ENCODE measurements around the gene DUOXA1. TPM values are rescaled to one million over a fixed set of nuclear protein-coding genes. Genes with fewer than 3 reads are reported as not detected.
"Not testable (repeated sequence)": the region's sequence is repeated elsewhere in the genome, so short reads cannot be mapped to it uniquely, and the experiment has no call there.

DUOXA1 gene
- total RNA-seq, 1 donor from 2014 or later = 10.6 TPM

DNA sequence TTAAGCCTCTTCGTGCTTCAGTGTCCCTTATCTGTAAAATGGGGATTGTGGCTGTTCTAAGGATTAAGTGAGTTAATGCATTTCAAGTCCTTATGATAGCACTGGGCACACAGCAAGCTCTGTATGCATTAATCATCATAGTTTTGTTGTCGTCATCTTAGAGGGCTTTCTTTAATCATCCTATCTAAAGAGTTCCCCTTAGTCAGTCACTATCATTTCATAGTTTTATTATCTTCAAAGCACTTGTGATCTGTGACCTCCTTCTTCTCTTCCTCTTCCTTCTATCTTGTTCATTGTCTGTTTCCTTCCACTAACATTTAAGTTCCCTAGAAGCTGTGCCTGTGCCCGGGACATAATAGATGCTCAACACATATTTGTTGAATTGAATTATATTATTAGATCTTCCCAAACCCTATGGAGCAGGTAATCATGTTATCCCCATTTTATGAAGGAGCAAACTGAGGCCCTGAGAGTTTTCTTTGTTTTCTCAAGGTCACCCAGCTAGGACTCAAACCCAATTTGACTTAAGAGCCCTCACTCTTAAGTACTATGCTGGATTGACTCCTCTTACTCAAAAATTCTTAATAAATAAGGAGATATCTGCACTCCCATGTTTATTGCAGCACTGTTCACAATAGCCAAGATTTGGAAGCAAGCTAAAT lies 39.8 kb downstream of the DUOXA1 start:
- DNase-seq (ENCODE audit: low spot score) = no peak

DNA sequence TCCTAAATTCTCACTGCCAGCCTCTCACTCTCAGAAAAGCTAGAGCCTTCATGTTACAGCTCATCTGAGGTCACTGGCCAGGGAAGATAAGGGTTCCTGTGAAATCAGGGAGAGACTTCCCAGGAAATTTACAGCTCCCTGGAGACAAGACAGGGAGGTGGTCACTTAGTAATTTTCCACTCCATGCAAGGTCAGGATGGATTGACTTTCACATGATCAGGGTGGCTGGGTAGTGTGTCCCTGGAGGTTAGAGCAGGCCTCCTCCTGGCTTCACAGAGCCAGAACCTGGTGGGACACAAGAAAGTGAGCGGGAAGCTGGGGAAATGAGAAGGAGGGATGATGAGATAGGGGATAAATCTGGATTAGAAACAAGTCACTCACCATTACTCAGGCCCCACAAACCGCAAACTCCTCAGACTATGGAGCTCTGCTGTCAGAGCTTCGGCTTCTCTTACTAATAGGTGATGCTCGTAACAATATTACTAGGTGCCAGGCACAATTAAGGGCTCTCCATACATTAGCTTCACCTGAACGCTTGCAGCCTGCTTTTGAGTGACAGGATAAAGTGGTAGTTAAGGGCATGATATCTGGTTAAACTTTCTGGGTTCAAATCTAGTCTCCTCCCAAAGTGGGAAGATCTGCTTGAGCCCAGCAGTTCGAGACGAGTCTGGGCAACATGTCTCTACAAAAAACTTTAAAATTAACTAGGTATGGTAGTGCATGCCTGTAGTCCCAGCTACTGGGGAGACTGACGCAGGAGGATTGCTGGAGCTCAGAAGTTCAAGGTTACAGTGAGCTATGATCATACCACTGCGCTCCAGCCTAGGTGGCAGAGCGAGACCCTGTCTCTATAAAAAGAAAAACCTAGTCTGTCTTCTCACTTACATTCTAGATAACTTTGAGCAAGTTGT lies 40.6 kb downstream of the DUOXA1 start:
- no peak for DNase-seq (ENCODE audit: low spot score)

DNA sequence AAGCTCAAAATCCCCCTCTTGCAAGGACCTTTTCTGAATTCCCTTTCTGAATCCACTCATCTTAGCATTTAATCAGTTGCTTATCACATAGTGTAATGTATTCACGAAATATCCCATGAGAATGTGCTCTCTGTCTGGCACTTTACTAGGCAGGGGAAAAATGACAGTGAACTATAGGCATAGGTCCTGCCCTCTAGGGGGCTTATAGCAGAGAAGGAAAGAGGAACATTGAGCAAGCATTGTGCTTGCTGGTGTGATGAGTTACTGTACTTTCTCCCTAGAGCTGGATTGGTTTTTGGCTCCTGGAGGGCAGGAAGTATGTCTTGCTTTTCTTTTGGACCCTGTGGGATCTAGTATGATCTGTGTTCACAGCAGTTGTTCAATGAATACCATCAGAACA lies 42.2 kb downstream of the DUOXA1 start:
- no peak for DNase-seq (ENCODE audit: low spot score)

DNA sequence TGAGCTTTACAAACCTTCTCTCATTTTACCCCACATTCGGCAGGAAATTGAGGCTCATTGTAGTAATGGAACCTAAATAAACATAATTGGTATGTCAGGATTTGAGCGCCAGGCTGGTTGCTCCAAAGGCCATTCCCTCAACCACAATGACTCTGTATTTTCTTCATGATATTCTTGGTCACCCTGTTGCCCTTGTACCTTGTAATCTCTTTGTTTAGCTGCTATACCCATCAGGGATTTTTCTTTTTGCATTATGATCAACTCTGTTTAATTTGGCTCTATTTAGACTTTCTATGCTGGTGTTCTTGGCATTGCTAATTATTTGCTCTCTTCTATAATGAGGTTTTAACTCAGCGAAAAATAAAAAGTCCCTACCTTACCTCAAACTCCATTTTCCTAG lies 45.5 kb downstream of the DUOXA1 start:
- DNase-seq (ENCODE audit: low spot score) = no peak

DNA sequence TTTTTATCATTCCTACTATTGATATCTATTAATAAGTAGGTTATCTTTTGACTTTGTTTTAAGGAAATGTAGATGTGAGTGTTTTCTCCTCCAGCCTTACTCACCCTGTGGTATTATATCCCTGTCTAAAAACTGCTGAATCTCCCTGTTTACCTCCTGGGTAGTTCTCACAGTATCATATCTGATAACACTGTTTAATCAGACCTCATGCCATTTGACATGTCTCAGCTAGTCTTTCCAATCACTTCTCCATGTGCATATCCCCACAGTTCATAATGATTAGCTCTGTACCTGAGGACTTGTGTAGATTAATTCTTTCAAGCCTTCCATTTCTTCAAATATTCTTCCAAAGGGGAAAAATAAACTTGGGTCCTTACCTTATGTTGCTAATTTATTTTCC lies 46.5 kb downstream of the DUOXA1 start:
- DNase-seq (ENCODE audit: low spot score) = no peak

DNA sequence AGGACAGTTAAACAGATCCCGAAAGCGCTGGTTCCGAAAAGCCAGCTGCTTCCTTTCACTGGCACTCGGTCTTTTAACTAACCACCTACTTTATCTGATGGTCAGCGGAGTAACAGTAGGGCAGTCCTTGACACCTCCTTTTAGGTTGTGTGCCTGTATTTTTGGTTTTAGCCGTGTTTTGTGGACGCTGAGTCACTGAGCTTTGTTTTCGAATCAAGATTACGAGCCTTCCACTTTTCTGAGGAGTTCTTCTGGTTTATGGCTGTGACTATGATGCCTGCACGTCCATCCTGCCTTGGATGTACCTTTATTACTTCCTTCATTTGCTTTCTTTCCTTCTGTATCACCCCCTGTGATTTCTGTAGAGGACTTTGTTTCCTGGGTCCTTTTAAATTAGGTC lies 47.3 kb downstream of the DUOXA1 start:
- DNase-seq (ENCODE audit: low spot score) = not testable (repeated sequence)

DNA sequence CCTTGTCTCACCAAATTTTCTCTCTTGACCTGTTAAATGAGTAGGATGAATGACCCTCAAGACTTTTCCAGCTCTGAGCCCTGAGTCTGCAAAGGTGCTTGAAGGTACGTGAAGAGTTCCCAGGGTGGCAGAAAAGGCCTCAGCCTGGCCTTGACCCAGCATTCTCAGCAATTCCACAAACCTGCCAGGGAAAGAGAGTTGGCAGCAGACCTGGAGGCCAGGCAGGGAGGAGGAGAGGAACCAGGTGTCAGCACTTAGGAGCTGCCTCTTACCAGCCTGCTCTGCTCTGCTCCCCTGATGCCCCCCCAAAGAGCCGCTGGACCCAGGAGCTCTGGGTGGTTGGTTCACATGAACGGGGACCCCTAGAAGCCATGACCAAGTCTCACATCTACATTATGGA lies 49.1 kb downstream of the DUOXA1 start:
- not testable (repeated sequence) for DNase-seq (ENCODE audit: low spot score)

DNA sequence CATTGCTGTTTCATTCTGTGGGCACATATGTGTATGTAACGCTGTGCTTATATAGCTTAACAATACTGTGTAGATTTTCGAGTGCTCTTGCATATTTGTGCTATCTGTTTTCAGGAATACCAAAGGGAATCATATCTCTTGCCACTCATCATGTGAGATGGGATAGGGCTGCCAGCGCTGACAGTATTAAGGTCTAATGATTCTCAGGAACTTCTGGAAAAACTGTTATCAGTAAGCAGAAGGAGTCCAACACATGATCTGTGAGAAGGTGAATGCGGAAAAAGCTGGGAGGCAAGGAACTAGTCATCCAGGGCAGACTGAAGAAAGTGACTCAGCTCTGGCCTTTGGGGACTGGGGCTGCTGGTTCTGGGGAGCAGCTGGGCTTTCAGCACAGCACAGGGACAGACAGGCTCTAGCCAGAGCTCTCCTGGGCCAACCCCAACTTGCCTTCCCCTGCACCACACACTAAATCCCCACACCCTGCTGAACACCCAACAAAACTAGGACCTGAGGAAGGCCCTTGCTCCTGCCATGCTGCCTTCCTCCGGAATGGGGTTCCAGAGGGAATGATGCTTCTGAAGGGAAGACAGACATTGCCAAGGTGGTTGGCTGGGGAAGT lies 49.9 kb downstream of the DUOXA1 start:
- peak; percentile 44 for DNase-seq (ENCODE audit: low spot score)

DNA sequence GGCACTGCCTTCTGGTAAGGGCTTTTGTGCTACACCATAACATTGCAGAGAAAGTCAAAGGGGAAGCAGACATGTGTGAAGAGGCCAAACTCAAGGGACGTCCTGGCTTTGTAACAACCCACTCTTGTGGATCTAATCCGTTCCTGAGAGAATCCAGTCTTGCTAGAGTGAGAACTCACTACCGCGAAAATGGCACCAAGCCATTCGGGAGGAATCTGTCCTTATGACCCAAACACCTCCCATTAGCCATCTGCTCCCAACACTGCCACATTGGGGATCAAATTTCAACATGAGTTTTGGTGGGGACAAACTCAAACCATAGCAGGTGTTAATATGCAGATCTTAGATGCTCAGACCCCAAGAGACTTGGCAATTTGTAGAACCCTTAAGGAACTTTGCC lies 50.5 kb downstream of the DUOXA1 start:
- DNase-seq (ENCODE audit: low spot score) = not testable (repeated sequence)

DNA sequence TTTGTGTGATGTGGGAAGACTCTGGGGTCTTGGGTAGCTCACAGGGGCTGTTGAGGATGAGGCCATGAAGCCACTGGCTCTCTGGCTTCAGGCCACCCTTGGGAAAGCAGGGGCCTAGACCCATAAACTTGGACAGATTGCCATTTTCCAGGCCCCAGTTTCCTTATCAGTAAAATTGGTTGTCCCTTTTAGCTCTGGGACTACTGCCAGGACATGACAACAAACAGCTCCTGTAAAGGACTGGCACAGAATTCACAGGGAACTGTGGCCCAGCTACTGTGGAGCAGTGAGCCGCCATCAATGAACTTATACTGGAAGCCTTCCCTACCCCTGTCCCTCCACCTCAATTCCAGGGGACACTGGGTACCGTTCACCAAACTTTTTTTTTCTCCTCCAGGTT lies 52.3 kb downstream of the DUOXA1 start:
- DNase-seq (ENCODE audit: low spot score) = peak; percentile 46

DNA sequence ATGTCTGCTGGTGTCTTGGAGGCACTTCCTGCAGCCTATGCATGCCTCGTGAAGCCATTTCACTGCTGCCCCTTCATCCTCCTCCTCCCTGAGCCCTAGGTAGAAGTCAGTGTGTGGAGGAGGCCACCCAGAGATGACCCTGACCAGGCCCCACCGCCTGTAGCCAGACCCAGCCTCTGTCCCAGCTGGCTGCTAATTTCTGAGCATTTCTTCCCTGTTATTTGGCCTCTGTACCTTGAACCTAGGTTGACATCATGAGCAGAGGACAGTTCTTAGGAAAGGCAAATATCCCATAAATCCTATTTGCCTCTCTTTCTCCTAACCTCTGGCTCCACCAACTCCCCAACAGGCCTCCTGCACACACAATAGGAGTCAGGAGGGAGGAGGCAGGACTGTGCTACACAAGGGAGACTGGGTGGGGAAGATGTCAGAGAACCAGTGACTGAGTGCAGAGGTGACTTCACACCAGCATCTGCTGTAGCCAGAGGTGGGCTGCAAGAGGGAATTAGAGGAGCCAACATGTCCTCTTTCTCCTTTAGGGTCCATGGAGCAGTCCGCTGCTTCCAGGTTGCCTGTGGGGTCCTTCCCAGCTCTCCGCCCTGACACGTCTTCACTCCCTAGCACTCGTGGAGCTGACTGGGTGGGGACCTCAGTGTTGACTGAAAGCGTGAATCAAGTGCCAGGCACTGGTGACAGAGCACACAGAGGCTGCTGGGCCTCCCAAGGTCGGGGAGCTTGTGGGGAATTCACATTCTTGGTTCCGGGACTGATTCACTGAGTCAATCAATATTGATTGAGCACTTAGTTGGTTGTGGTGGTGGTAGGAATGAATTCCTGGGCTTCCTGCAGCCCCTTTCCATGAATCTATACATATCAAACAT lies 54.0 kb downstream of the DUOXA1 start:
- DNase-seq (ENCODE audit: low spot score) = not testable (repeated sequence)

DNA sequence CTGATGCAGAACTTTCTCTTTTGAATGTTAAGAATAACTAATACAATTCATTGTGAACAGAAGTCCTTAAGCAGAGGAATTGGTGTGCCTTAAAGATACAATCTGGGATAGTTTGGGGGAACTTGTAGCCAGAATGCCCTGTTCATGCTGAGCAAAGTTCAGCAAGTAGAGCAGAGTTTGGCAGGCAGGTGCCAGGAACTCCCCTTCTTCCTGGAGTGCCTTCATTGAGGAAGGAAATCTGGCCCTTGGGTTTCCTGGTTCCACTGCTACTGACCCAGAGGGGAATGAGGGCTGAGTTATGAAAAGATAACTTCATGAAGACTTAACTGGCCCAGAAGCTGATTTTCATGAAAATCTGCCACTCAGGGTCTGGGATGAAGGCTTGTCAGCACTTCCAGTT lies 56.1 kb downstream of the DUOXA1 start:
- DNase-seq (ENCODE audit: low spot score) = not testable (repeated sequence)

DNA sequence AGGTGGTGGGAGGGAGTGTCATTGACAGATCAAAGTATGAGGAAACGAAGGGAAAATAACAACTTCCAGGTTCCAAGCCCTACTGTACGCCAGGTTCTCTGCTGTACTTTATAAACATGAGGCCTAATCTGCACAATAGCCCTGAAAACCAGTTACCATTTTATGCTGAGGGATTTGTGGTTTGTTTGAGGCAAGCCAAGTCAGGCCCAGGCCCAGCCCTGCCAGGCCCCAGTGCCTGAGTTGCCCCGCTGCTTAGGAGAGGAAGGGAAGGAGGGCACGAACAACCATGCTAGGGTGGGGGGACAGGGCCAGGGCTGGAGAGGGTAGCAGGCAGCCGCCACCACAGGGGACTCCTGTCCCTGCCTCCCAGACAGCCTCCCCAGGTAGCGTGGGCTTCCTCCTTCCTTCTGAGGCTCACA lies 59.7 kb downstream of the DUOXA1 start:
- not testable (repeated sequence) for DNase-seq (ENCODE audit: low spot score)

Other genes starting within 250 kb of the DUOXA1 start
- not detected for gene TERB2, start 173.2 kb downstream of the DUOXA1 start, total RNA-seq
- gene SORD, start 106.7 kb downstream of the DUOXA1 start, total RNA-seq = 36.4 TPM
- 366 TPM for gene DUOX2, start 15.7 kb downstream of the DUOXA1 start, total RNA-seq
- gene DUOXA2, start 15.6 kb downstream of the DUOXA1 start, total RNA-seq = 87.1 TPM
- 23.4 TPM for gene DUOX1, start 115 bp upstream of the DUOXA1 start, total RNA-seq
- 10.4 TPM for gene SHF, start 58.1 kb upstream of the DUOXA1 start, total RNA-seq
- 86.6 TPM for gene SLC28A2, start 122.4 kb upstream of the DUOXA1 start, total RNA-seq
- gene GATM, start 248.7 kb upstream of the DUOXA1 start, total RNA-seq = 136 TPM

Measured in mucosa of gallbladder (tissue), 1 donor.